ENCODE measurements around the gene OCA2. TPM values are rescaled to one million over a fixed set of nuclear protein-coding genes. Genes with fewer than 3 reads are reported as not detected.

The OCA2 gene
- total and polyA plus RNA-seq, 2 of the 8 experiments (the other 6 are each of a cell fraction or from before 2014, with no cell fraction given): 0.20 TPM

- TF ChIP-seq BACH1 (IDR thresholded peaks at IDR 0.05; ENCODE audit: low read length): no peak
- TF ChIP-seq USF2 (IDR thresholded peaks at IDR 0.05; ENCODE audit: low read length): no peak
- TF ChIP-seq SIN3A (conservative IDR thresholded peaks at IDR 0.05 in 1 of 2, IDR thresholded peaks at IDR 0.05 in 1 of 2; ENCODE audit: low read depth in 1 of 2, low read length in 2 of 2): no peak
- no peak for TF ChIP-seq SP4 (IDR thresholded peaks at IDR 0.05; ENCODE audit: low read length)
These were observed 272.0 kb downstream of the OCA2 start (continued) for GRCh38 chr15:27826902-27827714.

All from H1 (cell line).